PC-3 (cell line): Measurements from ENCODE around the gene CSNK1G1.
"Not testable (repeated sequence)": the region's sequence is repeated elsewhere in the genome, so short reads cannot be mapped to it uniquely, and the experiment has no call there.

Experiments
- CTCF ChIP-seq: fragments of 300-600 bp; sonication (generic); conservative IDR thresholded peaks from 2 replicates; pipeline ENCODE4 v1.5.1; 2017; ENCODE audit warnings: antibody characterized with exemption, low read depth, mild to moderate bottlenecking, low read length
- EZH2 ChIP-seq: fragments of 300-600 bp; sonication (generic); IDR thresholded peaks from one replicate; pipeline ENCODE4 v1.6.1; 2017; ENCODE audit warnings: antibody characterized with exemption, mild to moderate bottlenecking, low read length; ENCODE audit not compliant: unreplicated experiment

- TF ChIP-seq CTCF, EZH2: not testable (repeated sequence)
Observed at GRCh38 chr15:64326458-64326857, 29.5 kb downstream of the CSNK1G1 start.
